Mesenchymal stem cell (in vitro differentiated cells and primary cell): ENCODE results near the gene COMMD3.

Experiments
- DNase-seq: peaks from one replicate; pipeline ENCODE4 v3.0.0-alpha.2; 2013
- H2AFZ ChIP-seq: one replicate; pipeline ENCODE4 v1.6.1; 2013; ENCODE audit warnings: low read depth, mild to moderate bottlenecking, control low read depth, inconsistent platforms, low read length, moderate library complexity
- H2AK5ac ChIP-seq: 2 replicates; pipeline ENCODE4 v1.6.1; 2013; ENCODE audit warnings: low read length, moderate library complexity, mild to moderate bottlenecking, inconsistent platforms; ENCODE audit not compliant: severe bottlenecking
- H2BK120ac ChIP-seq: one replicate; pipeline ENCODE4 v1.6.1; 2013; ENCODE audit warnings: low read depth, mild to moderate bottlenecking, inconsistent platforms, low read length, moderate library complexity
- H2BK12ac ChIP-seq, 2 experiments: one replicate each; pipeline ENCODE4 v1.6.1; 2013; ENCODE audit warnings: inconsistent platforms in 2 of 2, low read length in 2 of 2, mild to moderate bottlenecking in 2 of 2, moderate library complexity in 2 of 2, control low read depth in 1 of 2
- H2BK15ac ChIP-seq: one replicate; pipeline ENCODE4 v1.6.1; 2013; ENCODE audit warnings: mild to moderate bottlenecking, low read depth, inconsistent platforms; ENCODE audit not compliant: poor library complexity, severe bottlenecking
- H2BK5ac ChIP-seq: 2 replicates; pipeline ENCODE4 v1.6.1; 2013; ENCODE audit warnings: low read depth, mild to moderate bottlenecking, low read length, control low read depth, inconsistent platforms; ENCODE audit not compliant: poor library complexity, severe bottlenecking
- H3K14ac ChIP-seq, 2 experiments: one replicate each; pipeline ENCODE4 v1.6.1; 2013; ENCODE audit warnings: inconsistent platforms in 2 of 2, low read length in 2 of 2, control low read depth in 1 of 2, mild to moderate bottlenecking in 1 of 2, moderate library complexity in 1 of 2
- H3K18ac ChIP-seq, 2 experiments: one replicate each; pipeline ENCODE4 v1.6.1; 2013; ENCODE audit warnings: inconsistent platforms in 2 of 2, low read length in 2 of 2, control low read depth in 1 of 2, low read depth in 1 of 2, mild to moderate bottlenecking in 1 of 2
- H3K23ac ChIP-seq, 2 experiments: one replicate each; pipeline ENCODE4 v1.6.1; 2013; ENCODE audit warnings: inconsistent platforms in 2 of 2, low read length in 2 of 2, mild to moderate bottlenecking in 2 of 2, moderate library complexity in 2 of 2, control low read depth in 1 of 2
- H3K27ac ChIP-seq: 2 replicates; pipeline ENCODE4 v1.5.1; 2013; ENCODE audit warnings: mild to moderate bottlenecking, moderate library complexity, low read length, control low read depth, inconsistent platforms; ENCODE audit not compliant: poor library complexity, severe bottlenecking
- H3K27me3 ChIP-seq, 2 experiments: 2 replicates each; pipeline versions ENCODE4 v1.6.1 to v1.7.0; 2013; ENCODE audit warnings: low read length in 2 of 2, mild to moderate bottlenecking in 2 of 2, moderate library complexity in 2 of 2, control low read depth in 1 of 2, inconsistent platforms in 1 of 2; ENCODE audit not compliant: control insufficient read depth in 1 of 2, insufficient read depth in 1 of 2
- H3K36me3 ChIP-seq, 2 experiments: 2 replicates each; pipeline versions ENCODE4 v1.6.1 to v1.7.0; 2013; ENCODE audit warnings: low read length in 2 of 2, control low read depth in 1 of 2, inconsistent platforms in 1 of 2, low read depth in 1 of 2, mild to moderate bottlenecking in 1 of 2; ENCODE audit not compliant: insufficient read depth in 2 of 2, control insufficient read depth in 1 of 2
- H3K4ac ChIP-seq, 2 experiments: one replicate each; pipeline ENCODE4 v1.6.1; 2013; ENCODE audit warnings: inconsistent platforms in 2 of 2, low read length in 2 of 2, mild to moderate bottlenecking in 2 of 2, moderate library complexity in 2 of 2, control low read depth in 1 of 2, low read depth in 1 of 2
- H3K4me1 ChIP-seq: 2 replicates; pipeline ENCODE4 v1.6.1; 2013; ENCODE audit warnings: low read depth, low read length, control low read depth; ENCODE audit not compliant: control insufficient read depth, insufficient read depth
- H3K4me2 ChIP-seq: 2 replicates; pipeline ENCODE4 v1.6.1; 2013; ENCODE audit warnings: low read length, mild to moderate bottlenecking, inconsistent platforms; ENCODE audit not compliant: poor library complexity, severe bottlenecking
- H3K4me3 ChIP-seq, 2 experiments: 2 replicates each; pipeline versions ENCODE4 v1.5.1 to v1.7.0; 2013; ENCODE audit warnings: low read length in 2 of 2, mild to moderate bottlenecking in 2 of 2, control low read depth in 1 of 2, low read depth in 1 of 2; ENCODE audit not compliant: insufficient read depth in 1 of 2
- H3K79me1 ChIP-seq: replicated peaks from 2 replicates; pipeline ENCODE4 v1.6.1; 2013; ENCODE audit warnings: mild to moderate bottlenecking, control low read depth, low read length, inconsistent platforms; ENCODE audit not compliant: poor library complexity, severe bottlenecking
- H3K9ac ChIP-seq: 2 replicates; pipeline ENCODE4 v1.7.0; 2013; ENCODE audit warnings: mild to moderate bottlenecking, low read length, moderate library complexity
- H3K9me3 ChIP-seq: 2 replicates; pipeline ENCODE4 v1.7.0; 2013; ENCODE audit warnings: mild to moderate bottlenecking, low read length; ENCODE audit not compliant: control insufficient read depth
- H4K8ac ChIP-seq: one replicate; pipeline ENCODE4 v1.6.1; 2013; ENCODE audit warnings: inconsistent platforms, mild to moderate bottlenecking, low read length, moderate library complexity
- H4K91ac ChIP-seq: one replicate; pipeline ENCODE4 v1.6.1; 2013; ENCODE audit warnings: mild to moderate bottlenecking, low read length, inconsistent platforms
- WGBS: methylation state at CpG from one replicate; pipeline ENCODE4 v1.1.7; 2013; ENCODE audit warnings: mixed read lengths; 5-methylcytosine and 5-hydroxymethylcytosine counted together

The COMMD3 gene

GRCh38 chr10:22323538-22324305, 7.5 kb downstream of the COMMD3 start:
- WGBS, result 36% methylated on average over 4 of the region's 5 CpGs

GRCh38 chr10:22324413-22324812, 8.2 kb downstream of the COMMD3 start:
- Histone ChIP-seq H3K18ac (no peak overlapping the region), H3K4me1 (no peaks in the 10 kb centered on the region)

More at GRCh38 chr10:22323538-22324305, 7.5 kb downstream of the COMMD3 start:
- H2BK120ac ChIP-seq, result no peak overlapping the region
- H2BK12ac ChIP-seq, result no peak overlapping the region
- H3K14ac ChIP-seq, result no peak overlapping the region
- H3K27ac ChIP-seq, result no peak overlapping the region
- no peak overlapping the region for H3K23ac ChIP-seq
- H4K91ac ChIP-seq, result no peak overlapping the region
- peaks cover 22 to 29% of the 10 kb centered on the region in 2 experiments for H3K27me3 ChIP-seq
- H2AFZ ChIP-seq, result no peak overlapping the region
- no peaks in the 10 kb centered on the region for H3K9me3 ChIP-seq
- H3K4ac ChIP-seq, result no peak overlapping the region
- H3K79me1 ChIP-seq, result peaks cover 8% of the 10 kb centered on the region
- no peak overlapping the region for H3K18ac ChIP-seq
- no peaks in the 10 kb centered on the region for H3K4me1 ChIP-seq
- no peak overlapping the region for H3K9ac ChIP-seq
- H2BK15ac ChIP-seq, result no peak overlapping the region
- H3K4me3 ChIP-seq, result no peak overlapping the region
- H4K8ac ChIP-seq, result no peak overlapping the region
- no peak overlapping the region for H2AK5ac ChIP-seq
- DNase-seq, result no peak
- no peak overlapping the region for H2BK5ac ChIP-seq
- H3K4me2 ChIP-seq, result no peak overlapping the region
- peaks cover 0 to 23% of the 10 kb centered on the region in 2 experiments for H3K36me3 ChIP-seq

GRCh38 chr10:22324893-22325271, 8.7 kb downstream of the COMMD3 start:
- no peak overlapping the region for H2BK5ac ChIP-seq
- H3K18ac ChIP-seq, result no peak overlapping the region
- no peak overlapping the region for H4K91ac ChIP-seq
- H3K4me2 ChIP-seq, result peak overlapping the region; percentile 79
- H3K14ac ChIP-seq, result no peak overlapping the region
- no peak overlapping the region for H2BK12ac ChIP-seq
- H4K8ac ChIP-seq, result no peak overlapping the region
- H2AFZ ChIP-seq, result no peak overlapping the region
- H2BK120ac ChIP-seq, result no peak overlapping the region
- no peaks in the 10 kb centered on the region for H3K4me1 ChIP-seq
- no peak for DNase-seq
- no peak overlapping the region for H3K27ac ChIP-seq
- H3K36me3 ChIP-seq, result peaks cover 3 to 35% of the 10 kb centered on the region in 2 experiments
- H3K9me3 ChIP-seq, result no peaks in the 10 kb centered on the region
- peaks cover 8% of the 10 kb centered on the region for H3K79me1 ChIP-seq
- H3K23ac ChIP-seq, result no peak overlapping the region
- H2AK5ac ChIP-seq, result no peak overlapping the region
- WGBS, result 1% methylated on average over 8 of the region's 9 CpGs
- H3K9ac ChIP-seq, result peak overlapping the region; percentile 87
- no peak overlapping the region for H3K4ac ChIP-seq
- peaks cover 22 to 29% of the 10 kb centered on the region in 2 experiments for H3K27me3 ChIP-seq
- peak overlapping the region in 1 of 2 experiments; percentile 83 for H3K4me3 ChIP-seq
- no peak overlapping the region for H2BK15ac ChIP-seq

More at GRCh38 chr10:22324413-22324812, 8.2 kb downstream of the COMMD3 start:
- DNase-seq, result peak; percentile 7
- H3K36me3 ChIP-seq, result peaks cover 3 to 30% of the 10 kb centered on the region in 2 experiments
- no peak overlapping the region for H4K8ac ChIP-seq
- no peak overlapping the region for H2BK12ac ChIP-seq
- no peak overlapping the region for H2BK5ac ChIP-seq
- no peak overlapping the region for H2BK15ac ChIP-seq
- peaks cover 8% of the 10 kb centered on the region for H3K79me1 ChIP-seq
- 45% methylated on average over 2 of the region's 4 CpGs for WGBS
- no peak overlapping the region for H3K23ac ChIP-seq
- H3K27ac ChIP-seq, result no peak overlapping the region
- H3K27me3 ChIP-seq, result peaks cover 22 to 29% of the 10 kb centered on the region in 2 experiments
- peak overlapping the region in 1 of 2 experiments; percentile 83 for H3K4me3 ChIP-seq
- H3K4me2 ChIP-seq, result no peak overlapping the region
- H2AK5ac ChIP-seq, result no peak overlapping the region
- no peaks in the 10 kb centered on the region for H3K9me3 ChIP-seq
- no peak overlapping the region for H2AFZ ChIP-seq
- no peak overlapping the region for H4K91ac ChIP-seq
- peak overlapping the region; percentile 87 for H3K9ac ChIP-seq
- no peak overlapping the region for H3K14ac ChIP-seq
- no peak overlapping the region for H3K4ac ChIP-seq
- H2BK120ac ChIP-seq, result no peak overlapping the region

DNA sequence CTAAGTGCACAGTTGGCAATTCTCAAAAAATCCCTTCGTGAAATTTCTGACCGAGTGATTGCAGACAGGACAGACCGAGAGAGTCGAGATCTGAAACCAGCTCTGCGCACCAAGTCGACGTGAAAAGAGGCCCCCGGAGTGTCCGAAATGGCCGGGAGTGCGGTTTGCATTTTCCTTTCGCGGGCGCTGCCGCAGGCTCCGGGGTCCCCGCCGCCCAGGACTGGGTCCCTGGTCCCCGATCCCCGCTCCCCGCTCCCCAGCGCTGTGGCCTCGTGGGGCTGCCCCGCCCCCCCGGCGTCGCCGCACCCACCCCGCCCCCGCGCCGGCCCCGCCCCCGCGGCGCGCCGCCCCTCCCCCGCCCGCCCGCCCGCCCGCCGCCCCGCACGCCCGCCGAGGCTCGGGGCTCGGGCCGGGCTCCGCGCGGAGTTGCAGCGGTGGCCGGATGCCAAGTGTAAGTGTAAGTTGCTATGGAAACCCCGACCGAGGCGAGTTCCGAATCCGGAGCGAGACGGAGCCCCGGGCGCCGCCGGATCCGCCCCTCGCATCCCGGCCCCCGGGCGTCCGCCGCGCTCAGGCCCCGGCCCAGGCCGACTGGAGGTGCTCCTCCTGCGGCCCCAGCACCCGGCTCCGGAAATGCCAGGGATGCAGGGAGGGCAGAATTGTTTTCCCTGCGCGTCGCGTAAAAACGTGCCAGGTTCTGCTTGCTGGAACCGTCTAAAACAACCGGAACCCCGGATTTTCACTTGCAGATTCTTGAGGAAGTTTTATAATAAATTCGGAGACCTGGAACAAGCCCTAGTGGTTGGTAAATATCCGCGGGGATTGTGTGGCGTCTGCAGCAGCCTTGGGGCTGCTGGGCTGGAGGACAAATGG, 9.3 kb downstream of the COMMD3 start:
- no peak overlapping the region for H3K14ac ChIP-seq
- peak overlapping the region; percentile 33 to 48 for H3K18ac ChIP-seq
- H3K9ac ChIP-seq, result peak overlapping the region; percentile 89
- no peaks in the 10 kb centered on the region for H3K4me1 ChIP-seq
- no peak overlapping the region for H2AFZ ChIP-seq
- peaks cover 8% of the 10 kb centered on the region for H3K79me1 ChIP-seq
- H2BK120ac ChIP-seq, result peak overlapping the region; percentile 5
- WGBS, result under 1% methylated on average over 40 of the region's 92 CpGs
- no peak overlapping the region for H4K8ac ChIP-seq
- H2BK12ac ChIP-seq, result no peak overlapping the region
- H3K23ac ChIP-seq, result no peak overlapping the region
- no peak overlapping the region for H3K4ac ChIP-seq
- peak overlapping the region; percentile 98 for H3K4me2 ChIP-seq
- no peak overlapping the region for H4K91ac ChIP-seq
- H2BK15ac ChIP-seq, result no peak overlapping the region
- peak; percentile 70 for DNase-seq
- no peak overlapping the region for H2AK5ac ChIP-seq
- peak overlapping the region; percentile 70 for H3K27ac ChIP-seq
- peaks cover 22 to 29% of the 10 kb centered on the region in 2 experiments for H3K27me3 ChIP-seq
- no peak overlapping the region for H2BK5ac ChIP-seq
- peak overlapping the region; percentile 65 to 83 for H3K4me3 ChIP-seq
- peaks cover 3 to 40% of the 10 kb centered on the region in 2 experiments for H3K36me3 ChIP-seq
- no peaks in the 10 kb centered on the region for H3K9me3 ChIP-seq
